Stimulated activated naive B cell treated with anti-CD40 and anti-IgM and Interleukin-4, amounts not matched to agents 10 μg/mL and 1 μg/mL and 100 μg/mL, for 72 hours (primary cell): Measurements from ENCODE around the gene ITGB4.

Source experiments
- ATAC-seq, 2 donors: fragments of 150-1000 bp; cut with Tn5 transposase; replicated peaks; 2 replicates each; pipeline ENCODE4 v1.10.0; 2021; ENCODE audit warnings: moderate library complexity in 1 of 2
- DNase-seq: peaks from one replicate; pipeline ENCODE4 v3.0.0; 2021
- H3K27ac Mint-ChIP-seq: one replicate; pipeline ENCODE4 v1.8.0; 2022; ENCODE audit warnings: mild to moderate bottlenecking, mixed read lengths
- H3K27me3 Mint-ChIP-seq, 2 donors: one replicate each; pipeline ENCODE4 v1.8.0; 2022; ENCODE audit warnings: mixed read lengths in 2 of 2
- H3K36me3 Mint-ChIP-seq, 2 donors: one replicate each; pipeline ENCODE4 v1.8.0; 2022; ENCODE audit warnings: mixed read lengths in 2 of 2, mild to moderate bottlenecking in 1 of 2
- H3K4me1 Mint-ChIP-seq, 2 donors: one replicate each; pipeline ENCODE4 v1.8.0; 2022; ENCODE audit warnings: mixed read lengths in 2 of 2, mild to moderate bottlenecking in 1 of 2
- H3K4me3 Mint-ChIP-seq, 2 donors: one replicate each; pipeline ENCODE4 v1.8.0; 2022; ENCODE audit warnings: mild to moderate bottlenecking in 2 of 2, mixed read lengths in 2 of 2, moderate library complexity in 1 of 2
- H3K9me3 Mint-ChIP-seq, 2 donors: one replicate each; pipeline ENCODE4 v1.8.0; 2022; ENCODE audit warnings: mixed read lengths in 2 of 2, mild to moderate bottlenecking in 1 of 2

Gene ITGB4

DNA sequence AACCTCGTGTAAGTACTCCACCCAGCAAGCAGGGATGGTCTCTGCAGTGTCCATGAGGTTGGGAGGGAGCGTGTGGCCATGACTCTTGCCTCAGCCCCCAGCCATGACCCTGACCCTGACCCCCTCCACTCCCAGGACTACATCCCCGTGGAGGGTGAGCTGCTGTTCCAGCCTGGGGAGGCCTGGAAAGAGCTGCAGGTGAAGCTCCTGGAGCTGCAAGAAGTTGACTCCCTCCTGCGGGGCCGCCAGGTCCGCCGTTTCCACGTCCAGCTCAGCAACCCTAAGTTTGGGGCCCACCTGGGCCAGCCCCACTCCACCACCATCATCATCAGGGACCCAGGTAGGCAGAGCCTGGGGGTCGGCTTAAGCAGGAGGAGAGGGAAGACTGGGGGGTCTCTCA lies 27.4 kb downstream of the ITGB4 start:
- Mint-ChIP-seq H3K27ac (peak overlapping the region; percentile 14), H3K36me3 (no peaks in the 10 kb centered on the region), H3K4me1 (peaks cover 10 to 16% of the 10 kb centered on the region in 2 donors), H3K9me3 (no peaks in the 10 kb centered on the region), H3K4me3 (no peak overlapping the region), H3K27me3 (peaks cover 4 to 6% of the 10 kb centered on the region in 2 donors)
- no peak for ATAC-seq
- DNase-seq, result no peak

GRCh38 chr17:75749545-75750389 lies 28.5 kb downstream of the ITGB4 start:
- H3K9me3 Mint-ChIP-seq, result no peaks in the 10 kb centered on the region
- DNase-seq, result peak; percentile 81
- ATAC-seq, result peak; percentile 88 to 89
- peaks cover 4 to 6% of the 10 kb centered on the region in 2 donors for H3K27me3 Mint-ChIP-seq
- no peaks in the 10 kb centered on the region for H3K36me3 Mint-ChIP-seq
- peak overlapping the region; percentile 67 for H3K27ac Mint-ChIP-seq
- peak overlapping the region in 1 of 2 donors; percentile 17 for H3K4me3 Mint-ChIP-seq
- peaks cover 13 to 25% of the 10 kb centered on the region in 2 donors for H3K4me1 Mint-ChIP-seq

- peaks cover 4 to 6% of the 10 kb centered on the region in 2 donors for H3K27me3 Mint-ChIP-seq
- no peaks in the 10 kb centered on the region for H3K36me3 Mint-ChIP-seq
- H3K27ac Mint-ChIP-seq, result peak overlapping the region; percentile 44
- no peak overlapping the region for H3K4me3 Mint-ChIP-seq
- H3K9me3 Mint-ChIP-seq, result no peaks in the 10 kb centered on the region
- peaks cover 15 to 28% of the 10 kb centered on the region in 2 donors for H3K4me1 Mint-ChIP-seq
- ATAC-seq, result no peak
- DNase-seq, result no peak
Observed at GRCh38 chr17:75750661-75751423, 29.6 kb downstream of the ITGB4 start.

DNA sequence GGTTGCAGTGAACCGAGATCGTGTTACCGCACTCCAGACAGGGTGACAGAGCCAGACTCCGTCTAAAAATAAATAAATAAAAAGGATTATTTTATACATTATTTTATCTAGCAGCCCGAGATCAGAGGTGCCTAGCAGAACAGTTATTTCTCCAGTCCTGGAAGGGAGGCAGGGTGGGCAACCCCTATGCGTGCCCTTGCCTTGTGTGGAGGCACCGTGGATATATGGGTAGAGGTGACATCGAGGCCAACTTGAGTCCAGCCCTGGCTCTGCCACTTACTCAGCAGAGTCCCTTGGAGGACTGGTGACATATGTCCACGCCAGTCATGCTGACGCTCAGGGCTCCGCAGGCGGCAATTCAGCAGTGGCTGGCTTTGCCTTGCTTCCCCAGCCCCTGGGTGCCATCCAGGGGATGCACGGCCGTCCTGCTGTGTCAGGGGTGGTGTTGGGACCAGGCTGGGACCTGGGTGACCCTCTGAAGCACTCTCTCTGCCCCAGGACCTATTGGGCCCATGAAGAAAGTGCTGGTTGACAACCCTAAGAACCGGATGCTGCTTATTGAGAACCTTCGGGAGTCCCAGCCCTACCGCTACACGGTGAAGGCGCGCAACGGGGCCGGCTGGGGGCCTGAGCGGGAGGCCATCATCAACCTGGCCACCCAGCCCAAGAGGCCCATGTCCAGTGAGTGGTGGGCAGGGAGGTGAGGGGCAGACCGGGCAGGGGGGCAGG lies 30.6 kb downstream of the ITGB4 start:
- Mint-ChIP-seq H3K36me3 (no peaks in the 10 kb centered on the region), H3K9me3 (no peaks in the 10 kb centered on the region), H3K4me3 (no peak overlapping the region), H3K27ac (no peak overlapping the region), H3K27me3 (peaks cover 4 to 6% of the 10 kb centered on the region in 2 donors), H3K4me1 (peaks cover 15 to 28% of the 10 kb centered on the region in 2 donors)
- ATAC-seq (no peak), DNase-seq (no peak)

DNA sequence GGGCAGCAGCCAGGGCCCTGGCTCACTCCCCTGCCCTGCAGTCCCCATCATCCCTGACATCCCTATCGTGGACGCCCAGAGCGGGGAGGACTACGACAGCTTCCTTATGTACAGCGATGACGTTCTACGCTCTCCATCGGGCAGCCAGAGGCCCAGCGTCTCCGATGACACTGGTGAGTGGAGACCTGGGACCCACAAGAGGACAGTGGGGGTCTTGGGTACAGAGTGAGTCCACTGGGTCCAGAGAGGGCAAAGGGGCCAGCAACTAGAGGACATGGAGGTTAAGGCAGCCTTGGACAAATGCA lies 31.1 kb downstream of the ITGB4 start:
- no peak overlapping the region for H3K27ac Mint-ChIP-seq
- H3K9me3 Mint-ChIP-seq, result no peaks in the 10 kb centered on the region
- DNase-seq (no peak), ATAC-seq (no peak)
- H3K36me3 Mint-ChIP-seq, result no peaks in the 10 kb centered on the region
- peaks cover 15 to 28% of the 10 kb centered on the region in 2 donors for H3K4me1 Mint-ChIP-seq
- no peak overlapping the region for H3K4me3 Mint-ChIP-seq
- peaks cover 4 to 6% of the 10 kb centered on the region in 2 donors for H3K27me3 Mint-ChIP-seq

DNA sequence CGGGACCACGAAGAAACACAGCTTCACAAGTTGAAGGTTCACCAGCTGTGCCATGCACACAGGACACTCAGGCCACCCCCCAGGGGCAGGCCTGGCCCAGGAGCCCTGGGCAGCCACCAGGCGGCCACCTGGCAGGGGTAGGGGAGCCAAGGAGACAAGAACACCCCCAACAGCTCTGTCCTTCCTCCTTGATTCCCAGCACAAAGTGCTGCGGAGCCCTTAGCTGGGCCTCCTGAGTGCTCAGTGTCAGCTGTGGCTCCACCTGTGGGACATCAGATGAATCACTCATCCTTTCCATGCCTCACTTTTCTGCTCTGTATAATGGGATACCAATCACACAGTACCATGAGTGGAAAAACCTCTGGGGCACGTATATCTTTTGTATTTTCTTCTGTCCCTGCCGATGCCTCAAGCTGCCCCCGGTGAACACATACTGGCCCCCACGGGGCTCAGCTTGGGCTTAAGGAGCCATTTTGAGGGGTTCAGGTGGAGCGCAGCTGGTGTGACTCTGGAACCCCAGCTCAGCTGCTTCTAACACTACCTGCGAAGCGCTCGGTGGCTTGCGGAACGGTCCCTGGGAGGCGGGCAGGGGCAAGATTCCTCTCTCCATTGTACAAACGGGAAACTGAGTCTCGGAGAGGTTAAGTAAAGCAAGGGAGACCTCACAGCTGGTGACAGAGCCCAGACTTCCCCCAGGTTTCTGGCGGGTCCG lies 31.7 kb downstream of the ITGB4 start:
- no peak for ATAC-seq
- no peak for DNase-seq
- no peaks in the 10 kb centered on the region for H3K9me3 Mint-ChIP-seq
- H3K4me1 Mint-ChIP-seq, result peaks cover 11 to 22% of the 10 kb centered on the region in 2 donors
- peaks cover 0 to 3% of the 10 kb centered on the region in 2 donors for H3K36me3 Mint-ChIP-seq
- H3K27ac Mint-ChIP-seq, result no peak overlapping the region
- peaks cover 0 to under 1% of the 10 kb centered on the region in 2 donors for H3K27me3 Mint-ChIP-seq
- peak overlapping the region; percentile 61 to 71 for H3K4me3 Mint-ChIP-seq

- Mint-ChIP-seq H3K9me3 (no peaks in the 10 kb centered on the region), H3K4me3 (peak overlapping the region; percentile 61 to 71), H3K27me3 (no peaks in the 10 kb centered on the region), H3K27ac (peak overlapping the region; percentile 20), H3K4me1 (peaks cover 11 to 21% of the 10 kb centered on the region in 2 donors), H3K36me3 (peaks cover 1 to 4% of the 10 kb centered on the region in 2 donors)
- DNase-seq, result peak; percentile 65
- peak; percentile 72 to 82 for ATAC-seq
Observed at GRCh38 chr17:75753514-75754377, 32.5 kb downstream of the ITGB4 start.

GRCh38 chr17:75754378-75755204 lies 33.3 kb downstream of the ITGB4 start:
- Mint-ChIP-seq H3K27ac (peak overlapping the region; percentile 83), H3K4me1 (peaks cover 12 to 19% of the 10 kb centered on the region in 2 donors), H3K9me3 (no peaks in the 10 kb centered on the region), H3K36me3 (peaks cover 6 to 8% of the 10 kb centered on the region in 2 donors), H3K27me3 (no peaks in the 10 kb centered on the region), H3K4me3 (peak overlapping the region; percentile 5 to 66)
- ATAC-seq (no peak), DNase-seq (no peak)

DNA sequence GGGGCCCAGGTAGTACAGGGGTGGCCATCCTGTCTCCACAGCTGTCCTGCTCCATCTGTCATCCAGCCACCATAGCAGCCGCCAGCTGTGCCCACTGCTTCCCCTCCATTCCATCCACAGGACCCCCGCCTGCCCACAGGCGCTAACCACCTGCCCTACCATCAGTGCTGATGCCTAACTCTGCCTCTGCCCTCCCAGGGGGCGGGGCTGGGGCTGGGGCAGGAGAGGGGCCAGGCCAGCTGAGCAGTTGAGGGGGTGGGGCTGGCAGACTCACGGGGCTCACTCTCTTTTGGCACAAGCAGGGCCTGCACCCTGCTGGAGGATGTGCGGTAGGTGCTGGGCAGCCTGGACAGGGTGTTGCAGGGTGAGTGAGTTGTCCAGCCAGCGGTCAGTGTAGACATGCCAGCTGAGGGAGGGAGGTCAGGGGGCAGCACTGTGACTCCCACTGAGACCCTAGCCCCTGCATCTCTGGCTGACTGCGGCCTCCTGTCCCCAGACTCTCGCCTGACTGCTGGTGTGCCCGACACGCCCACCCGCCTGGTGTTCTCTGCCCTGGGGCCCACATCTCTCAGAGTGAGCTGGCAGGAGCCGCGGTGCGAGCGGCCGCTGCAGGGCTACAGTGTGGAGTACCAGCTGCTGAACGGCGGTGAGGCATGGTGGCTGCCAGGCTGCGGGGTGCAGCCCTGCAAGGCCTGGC lies 34.1 kb downstream of the ITGB4 start:
- Mint-ChIP-seq H3K4me3 (peak overlapping the region; percentile 5 to 66), H3K36me3 (peaks cover 6 to 8% of the 10 kb centered on the region in 2 donors), H3K27ac (peak overlapping the region; percentile 83), H3K9me3 (no peaks in the 10 kb centered on the region), H3K4me1 (peaks cover 7 to 12% of the 10 kb centered on the region in 2 donors), H3K27me3 (no peaks in the 10 kb centered on the region)
- no peak for DNase-seq
- ATAC-seq, result no peak

GRCh38 chr17:75755990-75756389 lies 34.7 kb downstream of the ITGB4 start:
- ATAC-seq (no peak), DNase-seq (no peak)
- no peak overlapping the region for H3K4me3 Mint-ChIP-seq
- peaks cover 7 to 12% of the 10 kb centered on the region in 2 donors for H3K4me1 Mint-ChIP-seq
- H3K27me3 Mint-ChIP-seq, result no peaks in the 10 kb centered on the region
- peaks cover 6 to 8% of the 10 kb centered on the region in 2 donors for H3K36me3 Mint-ChIP-seq
- H3K9me3 Mint-ChIP-seq, result no peaks in the 10 kb centered on the region
- H3K27ac Mint-ChIP-seq, result no peak overlapping the region

GRCh38 chr17:75756451-75757085 lies 35.3 kb downstream of the ITGB4 start:
- H3K36me3 Mint-ChIP-seq, result peaks cover 6 to 8% of the 10 kb centered on the region in 2 donors
- no peaks in the 10 kb centered on the region for H3K27me3 Mint-ChIP-seq
- DNase-seq (no peak), ATAC-seq (no peak)
- H3K4me1 Mint-ChIP-seq, result peaks cover 7 to 12% of the 10 kb centered on the region in 2 donors
- H3K27ac Mint-ChIP-seq, result no peak overlapping the region
- H3K9me3 Mint-ChIP-seq, result no peaks in the 10 kb centered on the region
- H3K4me3 Mint-ChIP-seq, result no peak overlapping the region
